ENCODE measurements around the gene RAB40AL.

Gene RAB40AL

GRCh38 chrX:102979536-102979935, 42.5 kb downstream of the RAB40AL start:
- TF ChIP-seq CTCF (IDR thresholded peaks at IDR 0.05; ENCODE audit: control insufficient read depth, insufficient read depth, low read depth, low read length, missing control alignments), result no peak
- DNase-seq (ENCODE audit: low read depth), result no peak
- no peak overlapping the region for H3K4me3 ChIP-seq (ENCODE audit: control insufficient read depth, low read depth, low read length)

- DNase-seq (ENCODE audit: low read depth), result no peak
- TF ChIP-seq CTCF (IDR thresholded peaks at IDR 0.05; ENCODE audit: control insufficient read depth, insufficient read depth, low read depth, low read length, missing control alignments), result no peak
- H3K4me3 ChIP-seq (ENCODE audit: control insufficient read depth, low read depth, low read length), result no peak overlapping the region
These were observed 46.1 kb downstream of the RAB40AL start for GRCh38 chrX:102983205-102983604.

- peak; percentile 89 for DNase-seq (ENCODE audit: low read depth)
- TF ChIP-seq CTCF (IDR thresholded peaks at IDR 0.05; ENCODE audit: control insufficient read depth, insufficient read depth, low read depth, low read length, missing control alignments), result no peak
- H3K4me3 ChIP-seq (ENCODE audit: control insufficient read depth, low read depth, low read length), result no peak overlapping the region
These were observed 48.1 kb downstream of the RAB40AL start for GRCh38 chrX:102985192-102985591.

Data from AG09309 (cell line).